Dermis microvascular lymphatic vessel endothelial cell (primary cell): Measurements from ENCODE around the gene FAM234A. TPM values are rescaled to one million over a fixed set of nuclear protein-coding genes. Genes with fewer than 3 reads are reported as not detected.

Experiments used
- DNase-seq, 2 donors: peaks; one replicate each; pipeline versions ENCODE4 v3.0.0 to v3.0.0-alpha.2; 2010; ENCODE audit warnings: low read depth in 2 of 2
- total RNA-seq: library from RNA; depleted of rRNA; stranded (reverse); fragments of >200 nt; gene quantifications from 2 replicates; pipeline ENCODE4 v1.2.1, GENCODE V29; 2014

The FAM234A gene
- total RNA-seq, 1 donor from 2014 or later = 33.1 TPM

DNA sequence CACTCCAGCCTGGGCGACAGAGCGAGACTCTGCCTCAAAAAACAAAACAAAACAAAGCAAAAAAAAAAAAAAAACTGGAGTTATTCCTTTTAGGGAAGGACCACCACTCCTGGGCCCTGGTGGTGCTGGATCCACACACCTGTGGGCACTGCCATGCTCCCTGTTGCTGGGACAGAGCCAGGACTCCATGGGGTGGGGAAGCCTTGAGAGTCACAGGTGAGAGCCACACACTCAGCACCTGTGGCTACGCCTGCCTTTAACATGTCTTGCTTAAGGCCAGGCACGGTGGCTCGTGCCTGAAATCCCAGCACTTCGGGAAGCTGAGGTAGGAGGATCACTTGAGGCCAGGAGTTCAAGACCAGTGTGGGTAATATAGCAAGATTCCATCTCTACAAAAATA, 66.6 kb downstream of the FAM234A start:
- DNase-seq = no peak

DNA sequence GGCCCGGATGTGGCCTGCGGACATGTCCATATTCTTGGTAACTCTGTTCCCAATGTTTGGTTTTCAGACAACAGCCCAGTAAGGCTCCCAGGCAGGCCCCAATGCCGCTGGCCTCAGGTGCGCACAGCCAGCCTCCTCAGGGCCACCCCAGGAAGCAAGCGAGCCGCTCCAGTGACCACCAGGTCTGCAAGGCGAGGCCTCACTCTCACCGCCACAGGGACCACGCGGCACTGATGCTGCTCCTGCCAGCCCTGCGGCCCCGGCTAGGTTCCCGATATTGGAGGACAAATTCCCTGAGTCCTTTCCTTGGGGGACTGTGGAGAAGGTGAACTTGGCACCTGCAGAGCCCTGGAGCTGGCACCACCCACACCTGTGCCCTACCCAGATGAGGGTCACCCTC, 67.3 kb downstream of the FAM234A start:
- DNase-seq = no peak

DNA sequence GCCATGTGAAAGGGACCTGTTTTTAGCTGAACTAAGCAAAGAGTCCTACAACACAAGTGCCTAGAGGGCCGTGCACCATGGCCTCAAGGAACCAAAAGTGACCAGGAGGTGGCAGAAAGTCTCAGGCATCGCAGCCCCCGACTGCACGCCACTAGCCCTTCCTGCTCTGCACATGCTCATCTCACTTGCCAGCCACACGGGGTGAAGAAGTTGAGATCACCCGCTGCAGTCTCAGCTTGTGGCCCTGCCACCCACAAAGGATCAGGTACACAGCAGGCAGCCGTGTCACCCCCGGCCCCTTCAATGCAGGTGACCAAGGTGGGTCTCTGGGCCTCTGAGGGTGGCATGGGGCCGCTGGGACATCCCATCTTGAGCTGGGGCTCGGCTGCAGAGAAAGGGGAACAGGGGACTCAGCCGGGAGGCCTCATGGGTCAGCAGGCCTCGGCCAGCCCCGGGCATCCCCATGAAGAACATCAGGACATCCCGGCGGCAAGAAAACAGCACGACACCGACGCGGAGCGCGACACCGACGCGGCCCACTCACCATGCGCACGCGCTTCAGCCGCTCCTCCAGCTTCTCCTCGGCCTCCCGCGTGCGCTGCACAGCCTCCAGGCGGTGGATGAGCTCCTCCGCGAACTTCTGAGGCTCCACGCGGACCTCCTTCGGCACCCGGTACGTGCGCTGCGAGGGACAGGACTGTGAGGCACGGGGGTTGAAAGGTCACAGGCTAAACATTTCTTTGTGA, 69.3 kb downstream of the FAM234A start:
- DNase-seq = peak in 1 of 2 donors; percentile 18

DNA sequence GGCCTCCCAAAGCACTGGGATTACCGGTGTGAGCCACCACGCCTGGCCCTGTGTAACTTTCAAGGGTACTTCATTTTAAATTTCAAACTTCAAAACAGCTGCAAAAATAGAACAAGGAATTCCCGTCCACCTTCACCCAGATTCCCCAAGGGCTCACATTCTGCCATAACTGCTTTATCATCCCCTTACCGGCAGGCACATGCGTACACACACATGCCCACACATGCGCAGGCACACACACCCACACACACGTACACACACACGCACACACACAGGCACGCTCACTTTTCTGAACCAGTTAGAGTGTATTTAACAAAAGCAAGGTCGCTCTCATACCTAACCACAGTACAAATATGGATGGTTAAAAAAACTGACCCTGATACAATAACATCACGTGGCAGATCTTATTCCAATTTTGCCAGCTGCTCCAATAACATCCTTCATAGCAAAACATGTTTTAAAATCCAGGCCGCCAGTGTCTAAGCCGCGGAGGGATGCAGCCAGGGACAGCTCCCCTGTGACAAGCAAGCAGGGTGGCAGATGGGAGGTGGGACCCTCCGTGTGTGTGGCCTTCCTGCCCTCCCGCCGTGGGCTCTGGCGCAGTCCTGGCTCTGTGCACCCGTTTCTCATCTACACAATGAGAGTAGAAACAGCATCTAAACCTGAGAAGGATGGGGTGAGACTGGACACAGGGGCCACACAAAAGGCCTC, 71.5 kb downstream of the FAM234A start:
- no peak for DNase-seq

DNA sequence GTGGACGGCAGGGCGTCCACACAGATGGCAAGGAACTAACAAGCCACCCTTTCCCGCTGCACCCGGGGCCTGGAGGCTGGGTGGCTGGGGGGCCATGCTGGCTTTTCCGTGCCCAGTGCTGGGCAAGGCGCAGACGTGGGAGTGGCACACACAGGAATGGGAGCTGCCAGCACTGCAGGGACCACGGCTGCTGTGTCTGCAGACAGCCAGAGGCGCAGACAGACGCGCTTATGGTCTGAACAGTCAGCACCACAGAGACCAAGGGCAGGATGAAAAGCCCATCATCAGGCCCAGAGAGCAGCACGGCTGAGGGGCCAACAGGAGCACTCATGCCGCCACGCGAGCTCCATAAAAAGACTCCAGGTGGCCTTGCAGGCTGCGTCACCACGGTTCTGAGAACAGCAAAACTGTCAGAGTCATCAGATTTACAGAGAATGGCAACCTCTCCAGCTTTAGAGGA, 72.3 kb downstream of the FAM234A start:
- no peak for DNase-seq

DNA sequence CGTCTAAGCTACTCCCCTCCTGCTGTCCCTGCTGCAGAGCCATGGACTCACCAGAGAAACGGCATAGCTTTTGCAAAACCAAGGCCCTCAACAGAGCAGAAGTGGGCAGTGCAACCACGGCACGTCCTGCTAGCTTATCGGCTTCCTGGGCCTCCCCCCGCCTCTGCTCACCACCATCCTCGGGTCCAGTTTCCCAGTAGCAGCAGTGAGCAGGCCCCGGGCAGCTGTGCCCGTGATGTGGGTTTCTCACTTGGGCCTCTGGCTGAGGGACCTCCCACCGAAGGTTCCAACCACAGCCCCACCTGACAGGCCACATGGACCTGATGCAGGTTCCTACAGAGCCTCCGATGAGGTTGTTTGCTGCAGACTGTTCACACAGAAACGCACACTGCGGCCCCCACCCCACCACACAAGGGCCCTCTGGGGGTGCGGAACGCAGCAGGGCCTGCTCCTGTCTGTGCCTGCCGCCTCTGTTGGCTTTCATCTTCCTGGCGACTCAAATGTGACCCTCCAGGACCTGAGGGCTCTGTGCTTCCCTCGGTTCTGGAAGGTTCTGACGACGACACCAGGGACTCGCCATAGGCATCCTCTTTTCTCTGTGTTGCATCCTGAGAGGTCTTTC, 73.2 kb downstream of the FAM234A start:
- no peak for DNase-seq

- no peak for DNase-seq
Measured at GRCh38 chr16:309476-309875, 74.9 kb downstream of the FAM234A start.

DNA sequence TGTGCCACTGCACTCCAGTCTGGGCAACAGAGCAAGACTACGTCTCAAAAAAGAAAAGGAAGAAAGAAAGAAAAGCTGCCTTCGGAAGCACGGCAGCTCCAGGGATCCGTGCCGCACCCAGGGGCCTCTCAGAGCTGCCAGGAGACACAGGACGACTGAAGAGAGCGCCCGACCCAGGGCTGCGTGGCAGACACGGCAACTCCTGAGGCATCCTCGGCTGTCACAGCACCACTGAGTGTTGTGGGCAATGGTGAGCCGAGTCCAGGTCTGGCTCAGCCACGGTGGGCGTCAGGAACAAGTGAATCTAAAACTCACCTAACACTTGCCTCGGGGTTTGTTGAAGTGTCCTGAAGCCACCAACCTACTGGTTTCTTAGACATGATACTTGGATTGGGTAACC, 77.1 kb downstream of the FAM234A start:
- DNase-seq = no peak

- no peak for DNase-seq
Measured at GRCh38 chr16:314351-314750, 79.7 kb downstream of the FAM234A start.

DNA sequence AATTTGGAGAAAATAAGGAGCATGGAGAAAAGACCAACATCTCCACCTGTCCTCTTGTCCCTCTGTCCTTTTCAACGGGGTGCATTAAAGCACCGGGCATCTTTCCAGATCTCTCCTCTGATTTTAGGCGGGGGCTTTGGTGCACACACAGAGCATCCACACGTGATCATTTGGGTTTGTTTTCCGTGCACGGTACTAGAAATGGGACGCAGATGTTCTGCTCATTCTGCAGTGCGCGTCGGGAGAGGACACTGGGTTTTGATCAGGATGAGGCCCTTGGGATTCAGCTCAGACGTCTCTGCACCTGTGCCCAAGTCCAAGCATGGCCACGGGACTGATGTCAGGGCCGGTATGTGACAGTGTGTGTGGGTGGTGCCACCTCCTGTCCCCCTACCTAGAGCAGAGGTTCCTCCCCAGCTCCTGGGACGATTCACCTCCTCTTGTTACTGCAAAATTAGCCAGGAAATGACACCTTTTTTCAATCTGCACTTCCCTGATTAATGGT, 80.2 kb downstream of the FAM234A start:
- no peak for DNase-seq

Other genes starting within 250 kb of the FAM234A start
- gene POLR3K, start 181.2 kb upstream of the FAM234A start, total RNA-seq = 4.9 and 5.7 TPM in 2 replicates
- 15.6 and 27.1 TPM in 2 replicates for gene SNRNP25, start 181.0 kb upstream of the FAM234A start, total RNA-seq
- 14.5 and 22.6 TPM in 2 replicates for gene RHBDF1, start 162.2 kb upstream of the FAM234A start, total RNA-seq
- gene MPG, start 156.6 kb upstream of the FAM234A start, total RNA-seq = 187 and 208 TPM in 2 replicates
- 3.2 and 8.0 TPM in 2 replicates for gene NPRL3, start 96.1 kb upstream of the FAM234A start, total RNA-seq
- not detected in 2 replicates for gene HBZ, start 82.2 kb upstream of the FAM234A start, total RNA-seq
- gene HBM, start 68.8 kb upstream of the FAM234A start, total RNA-seq = not detected in 2 replicates
- 0.51 TPM in 1 of 2 replicates, not detected in the other for gene HBA2, start 61.9 kb upstream of the FAM234A start, total RNA-seq
- not detected in 2 replicates for gene HBA1, start 58.1 kb upstream of the FAM234A start, total RNA-seq
- 0.63 and 1.4 TPM in 2 replicates for gene HBQ1, start 54.4 kb upstream of the FAM234A start, total RNA-seq
- gene LUC7L, start 5.4 kb upstream of the FAM234A start, total RNA-seq = 27.6 and 31.2 TPM in 2 replicates
- 0.26 and 0.38 TPM in 2 replicates for gene RGS11, start 41.1 kb downstream of the FAM234A start, total RNA-seq
- gene ARHGDIG, start 45.8 kb downstream of the FAM234A start, total RNA-seq = 0.13 TPM in 1 of 2 replicates, not detected in the other
- gene PDIA2, start 48.3 kb downstream of the FAM234A start, total RNA-seq = under 0.01 TPM in 1 of 2 replicates, not detected in the other
- 13.6 and 19.7 TPM in 2 replicates for gene AXIN1, start 117.9 kb downstream of the FAM234A start, total RNA-seq
- 60.3 and 77.0 TPM in 2 replicates for gene MRPL28, start 135.7 kb downstream of the FAM234A start, total RNA-seq
- 66.6 and 120 TPM in 2 replicates for gene PGAP6, start 147.2 kb downstream of the FAM234A start, total RNA-seq
- 45.4 and 50.3 TPM in 2 replicates for gene NME4, start 162.4 kb downstream of the FAM234A start, total RNA-seq
- gene DECR2, start 167.1 kb downstream of the FAM234A start, total RNA-seq = 11.4 and 19.2 TPM in 2 replicates
- gene RAB11FIP3, start 190.8 kb downstream of the FAM234A start, total RNA-seq = 19.0 and 48.9 TPM in 2 replicates